GM12872 (cell line): ENCODE results near the gene ZNF879.

Experiments used
- TF ChIP-seq, protein P1 (sequence below): IDR thresholded peaks from 3 replicates; pipeline ENCODE4 v1.5.1; 2011; ENCODE audit warnings: low read depth, mild to moderate bottlenecking, low read length, moderate library complexity; ENCODE audit not compliant: insufficient read depth

Gene ZNF879

DNA sequence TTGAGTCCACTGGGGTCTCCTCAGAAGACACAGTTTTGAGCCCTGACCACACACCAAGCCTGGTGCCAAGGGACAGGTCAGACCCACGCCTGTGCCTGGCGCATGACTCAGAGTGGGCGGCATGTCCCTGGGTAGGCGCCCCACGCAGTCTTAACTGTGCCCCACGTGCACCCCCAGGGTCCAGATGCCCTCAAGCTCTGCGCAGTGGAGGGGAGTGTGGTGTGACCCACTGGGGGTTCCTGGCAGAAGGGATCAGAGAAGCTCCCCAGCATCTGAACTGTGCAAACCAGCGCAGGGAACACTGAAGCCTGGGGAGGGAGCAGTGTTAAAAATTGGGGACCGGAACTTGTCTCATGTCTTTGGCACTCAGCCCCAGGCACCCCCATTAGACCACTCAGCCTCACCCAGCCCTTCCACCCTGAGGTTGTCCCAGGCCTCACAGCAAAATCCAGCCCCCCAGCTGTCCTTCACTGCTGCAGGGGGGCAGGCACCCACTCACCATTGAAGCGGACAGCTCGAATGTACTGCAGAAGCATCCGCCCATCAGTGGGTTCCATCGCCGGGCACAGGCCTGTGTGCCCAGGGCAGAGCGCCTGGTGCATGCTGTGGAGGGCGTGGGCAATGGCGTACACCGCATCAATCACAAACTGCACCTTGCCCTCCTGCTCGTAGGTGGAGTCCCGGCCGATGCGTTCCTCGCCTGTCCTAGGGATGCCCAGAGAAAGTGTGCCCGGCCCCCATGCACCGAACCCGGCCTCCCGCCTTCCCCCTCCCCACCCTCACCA is 35.0 kb upstream of the ZNF879 start:
- TF ChIP-seq, protein P1, sequence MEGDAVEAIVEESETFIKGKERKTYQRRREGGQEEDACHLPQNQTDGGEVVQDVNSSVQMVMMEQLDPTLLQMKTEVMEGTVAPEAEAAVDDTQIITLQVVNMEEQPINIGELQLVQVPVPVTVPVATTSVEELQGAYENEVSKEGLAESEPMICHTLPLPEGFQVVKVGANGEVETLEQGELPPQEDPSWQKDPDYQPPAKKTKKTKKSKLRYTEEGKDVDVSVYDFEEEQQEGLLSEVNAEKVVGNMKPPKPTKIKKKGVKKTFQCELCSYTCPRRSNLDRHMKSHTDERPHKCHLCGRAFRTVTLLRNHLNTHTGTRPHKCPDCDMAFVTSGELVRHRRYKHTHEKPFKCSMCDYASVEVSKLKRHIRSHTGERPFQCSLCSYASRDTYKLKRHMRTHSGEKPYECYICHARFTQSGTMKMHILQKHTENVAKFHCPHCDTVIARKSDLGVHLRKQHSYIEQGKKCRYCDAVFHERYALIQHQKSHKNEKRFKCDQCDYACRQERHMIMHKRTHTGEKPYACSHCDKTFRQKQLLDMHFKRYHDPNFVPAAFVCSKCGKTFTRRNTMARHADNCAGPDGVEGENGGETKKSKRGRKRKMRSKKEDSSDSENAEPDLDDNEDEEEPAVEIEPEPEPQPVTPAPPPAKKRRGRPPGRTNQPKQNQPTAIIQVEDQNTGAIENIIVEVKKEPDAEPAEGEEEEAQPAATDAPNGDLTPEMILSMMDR: no peak

DNA sequence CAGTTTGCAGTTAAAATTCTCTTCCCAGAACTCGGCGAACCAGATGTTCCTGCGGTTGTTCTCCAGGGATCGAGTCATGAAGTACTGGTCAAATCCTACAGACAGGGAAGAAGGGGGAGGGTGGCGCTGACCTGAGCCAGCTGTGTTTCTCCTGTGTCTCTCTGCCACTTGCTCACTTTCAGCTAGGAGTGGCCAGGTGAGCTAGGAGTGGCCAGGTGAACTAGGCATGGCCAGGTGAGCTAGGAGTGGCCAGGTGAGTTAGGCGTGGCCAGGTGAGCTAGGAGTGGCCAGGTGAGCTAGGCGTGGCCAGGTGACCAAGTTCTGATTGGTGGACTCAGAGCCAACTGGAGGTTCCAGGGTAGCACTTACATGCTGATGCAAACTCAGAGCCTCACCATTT is 34.3 kb upstream of the ZNF879 start:
- TF ChIP-seq, protein P1: no peak

DNA sequence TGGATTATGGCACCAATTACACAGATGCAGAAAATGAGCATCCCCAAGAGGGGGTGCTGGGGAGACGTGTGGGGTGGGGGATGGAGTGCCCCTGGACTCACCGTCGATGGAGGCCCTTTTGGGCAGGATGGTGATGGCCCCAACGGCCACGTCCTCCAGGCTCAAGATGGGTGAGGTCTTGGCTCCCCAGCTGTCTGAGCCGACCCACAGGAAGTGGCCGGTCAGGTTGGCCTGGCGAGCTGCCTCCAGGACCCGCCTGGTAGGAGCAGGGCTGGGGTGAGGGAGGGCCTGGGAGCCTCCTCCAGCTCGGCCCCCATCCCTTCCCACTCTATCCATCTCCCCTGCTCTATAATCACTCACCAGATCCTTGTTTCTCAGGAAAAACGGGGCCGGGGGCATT is 33.1 kb upstream of the ZNF879 start:
- TF ChIP-seq, protein P1: no peak

DNA sequence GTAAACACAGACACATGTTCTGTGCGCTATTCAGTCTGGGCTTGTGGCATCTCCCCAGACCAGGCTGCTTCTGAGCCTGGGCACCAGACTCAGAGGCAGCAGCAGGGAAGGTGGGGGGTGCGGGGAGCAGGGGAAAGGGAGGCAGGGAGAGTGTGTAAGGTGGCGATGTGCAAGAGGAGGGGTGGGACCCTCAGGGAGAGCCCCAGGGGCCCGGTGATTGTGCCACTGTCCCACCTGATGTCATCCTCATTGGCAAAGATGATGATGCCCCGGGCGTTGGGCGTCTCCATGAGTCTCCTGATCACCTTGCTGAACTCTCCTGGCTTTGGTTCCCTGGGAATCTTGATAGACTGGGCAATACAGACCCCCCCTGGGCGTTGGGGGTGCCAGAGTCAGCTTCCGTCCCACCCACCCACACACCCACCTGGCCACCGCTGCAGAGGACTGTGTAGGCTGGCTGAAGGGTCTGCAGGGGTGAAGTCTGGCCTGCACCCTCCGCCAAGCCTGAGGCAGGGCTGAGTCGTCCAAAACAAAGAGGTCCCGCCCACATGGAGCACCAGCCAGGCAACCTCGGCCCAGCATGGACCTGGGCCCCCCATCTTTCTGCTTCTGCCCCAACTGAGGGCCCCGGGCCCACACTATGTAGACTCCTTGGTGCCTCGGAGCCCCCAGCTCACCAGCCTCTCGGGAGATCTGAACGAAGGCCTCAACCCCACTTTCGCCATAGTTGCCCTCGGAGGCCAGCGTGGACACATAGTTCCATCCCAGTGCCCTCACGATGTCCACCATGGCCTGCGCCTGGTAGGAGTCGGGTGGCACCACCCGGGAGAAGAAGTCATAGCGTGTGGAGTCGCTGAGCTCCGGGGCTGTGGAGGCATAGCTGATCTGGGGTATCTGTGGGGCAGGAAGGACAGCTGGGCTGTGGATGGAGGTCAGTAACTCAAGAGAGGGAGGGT is 32.1 kb upstream of the ZNF879 start:
- TF ChIP-seq, protein P1: no peak

DNA sequence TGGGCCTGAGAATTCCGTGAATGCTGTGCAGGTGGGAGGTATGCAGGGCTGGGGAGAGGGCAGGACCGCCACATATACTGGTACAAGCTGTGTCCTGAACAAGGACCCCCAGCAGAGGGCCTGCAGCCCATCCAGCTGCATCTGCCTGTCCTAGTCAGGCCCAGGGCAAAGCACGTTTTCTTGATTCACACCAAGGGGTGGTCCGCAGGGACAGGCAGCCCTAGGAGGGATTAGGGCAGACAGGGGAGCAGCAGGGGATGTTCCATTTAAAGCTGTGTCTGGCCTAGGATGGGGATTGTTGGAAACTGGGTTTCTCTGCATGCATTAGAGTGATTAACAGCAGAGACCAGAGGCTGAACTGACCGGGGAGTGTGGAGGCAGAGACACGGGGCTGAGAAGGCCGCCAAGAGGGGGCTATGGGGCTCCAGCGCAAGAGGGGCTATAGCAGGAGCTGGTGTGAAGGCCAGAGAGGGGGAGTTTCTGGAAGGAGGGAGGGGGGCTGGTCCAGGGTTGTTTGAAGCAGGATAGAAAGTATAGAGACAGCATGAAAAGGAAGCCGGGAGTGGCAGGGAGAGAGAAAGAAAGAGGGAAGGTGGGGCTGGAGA is 31.2 kb upstream of the ZNF879 start:
- TF ChIP-seq, protein P1: no peak

DNA sequence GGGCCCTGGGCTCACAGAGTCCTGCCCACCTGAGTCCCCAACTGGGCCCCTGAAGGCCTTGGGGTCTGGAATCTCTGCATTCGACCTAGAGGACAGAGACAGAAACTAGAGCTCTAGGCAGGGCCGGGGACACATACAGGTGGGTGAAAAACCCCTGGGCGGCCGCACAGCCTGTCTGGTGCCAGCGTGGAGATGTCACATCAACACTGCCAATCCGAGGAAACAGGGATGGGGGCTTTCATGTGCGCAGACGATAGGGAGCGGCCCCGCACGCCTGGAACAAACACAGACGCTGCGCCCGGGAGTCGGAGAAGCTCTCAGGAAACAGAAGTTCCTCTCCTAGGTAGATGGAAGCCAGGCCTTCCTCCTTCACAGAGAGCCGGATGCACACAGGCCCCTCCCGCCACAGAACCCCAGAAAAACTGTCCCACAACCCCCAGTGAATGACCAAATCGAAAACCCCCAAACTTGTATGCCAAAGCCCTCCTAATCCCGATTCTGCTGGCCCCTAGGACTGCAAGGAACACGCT is 30.3 kb upstream of the ZNF879 start:
- TF ChIP-seq, protein P1: no peak
